LNCaP clone FGC (cell line): ENCODE results near the gene FRMD8.
A peak's percentile ranks its signal among the peaks of the same experiment; 100 is the strongest.

Source experiments
- DNase-seq: peaks from one replicate; pipeline ENCODE4 v3.0.0-alpha.2; 2011; ENCODE audit warnings: low read depth
- H3K4me3 ChIP-seq: 2 replicates; pipeline ENCODE4 v1.5.1; 2011; ENCODE audit warnings: mild to moderate bottlenecking, low read depth, low read length, control low read depth
- CTCF ChIP-seq: IDR thresholded peaks from 2 replicates; pipeline ENCODE4 v1.5.1; 2012; ENCODE audit warnings: mild to moderate bottlenecking; ENCODE audit not compliant: control insufficient read depth, insufficient read depth; ENCODE audit errors: extremely low read depth

The FRMD8 gene

DNA sequence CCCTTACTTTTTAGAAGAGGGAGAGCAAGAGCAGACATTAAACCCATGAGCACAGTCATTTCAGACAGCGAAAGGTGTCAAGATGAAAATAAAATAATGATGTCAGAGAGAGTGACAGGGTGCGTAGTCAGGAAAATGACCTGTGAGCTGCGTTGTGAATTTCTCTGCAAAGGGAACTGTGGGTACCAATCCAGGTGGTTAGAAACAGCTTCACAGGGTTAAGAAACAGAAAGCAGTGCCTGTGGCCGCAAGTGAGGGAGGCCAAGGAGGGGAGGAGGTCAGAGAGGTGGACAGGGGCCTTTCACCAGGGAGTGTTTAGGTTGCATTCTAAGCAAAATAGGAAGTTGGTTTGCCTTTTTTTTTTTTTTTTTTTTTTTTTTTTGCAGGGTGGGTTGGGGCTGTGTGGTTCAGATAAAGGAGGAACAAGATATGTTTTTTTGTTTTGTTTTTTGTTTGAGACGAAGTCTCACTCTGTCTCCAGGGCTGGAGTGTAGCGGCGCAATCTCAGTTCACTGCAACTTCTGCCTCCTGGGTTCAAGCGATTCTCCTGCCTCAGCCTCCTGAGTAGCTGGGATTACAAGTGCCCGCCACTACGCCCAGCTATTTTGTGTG lies 24.0 kb upstream of the FRMD8 start:
- no peak for DNase-seq
- TF ChIP-seq CTCF = no peak
- H3K4me3 ChIP-seq = no peak overlapping the region

DNA sequence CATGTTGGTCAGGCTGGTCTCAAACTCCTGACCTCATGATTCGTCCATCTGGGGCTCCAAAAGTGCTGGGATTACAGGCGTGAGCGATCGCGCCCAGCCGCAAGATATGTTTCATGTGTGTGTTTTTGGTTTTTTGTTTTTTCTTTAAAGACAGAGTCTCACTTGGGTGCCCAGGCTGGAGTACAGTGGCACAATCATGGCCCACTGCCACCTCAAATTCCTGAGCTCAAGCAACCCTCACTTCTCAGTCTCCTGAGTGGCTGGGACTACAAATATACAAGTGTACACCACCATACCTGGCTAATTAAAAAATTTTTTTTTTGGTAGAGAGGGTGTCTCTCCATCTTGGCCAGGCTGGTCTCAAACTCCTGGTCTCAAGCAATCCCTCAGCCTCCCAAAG lies 23.5 kb upstream of the FRMD8 start:
- no peak for DNase-seq
- no peak overlapping the region for H3K4me3 ChIP-seq
- TF ChIP-seq CTCF = no peak

DNA sequence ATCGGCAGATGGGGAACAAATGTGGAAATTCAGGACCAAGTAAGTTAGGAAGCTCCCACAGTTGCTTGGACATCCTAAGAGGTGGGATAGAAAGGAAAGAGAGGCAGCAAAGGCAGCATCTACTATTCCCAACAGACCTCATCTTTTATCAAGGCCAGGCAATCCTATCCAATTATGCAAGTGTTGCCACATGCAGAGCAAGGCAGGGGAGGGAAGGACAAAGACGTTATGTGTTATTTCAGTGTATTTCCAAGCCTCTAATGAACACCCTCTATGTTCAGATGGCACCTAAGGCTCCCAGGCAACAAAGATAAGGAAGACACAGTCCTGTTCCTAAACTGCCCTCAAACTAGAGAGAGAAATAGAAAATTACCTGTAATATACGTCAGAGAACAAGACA lies 22.7 kb upstream of the FRMD8 start:
- no peak for DNase-seq
- TF ChIP-seq CTCF = no peak
- no peak overlapping the region for H3K4me3 ChIP-seq

DNA sequence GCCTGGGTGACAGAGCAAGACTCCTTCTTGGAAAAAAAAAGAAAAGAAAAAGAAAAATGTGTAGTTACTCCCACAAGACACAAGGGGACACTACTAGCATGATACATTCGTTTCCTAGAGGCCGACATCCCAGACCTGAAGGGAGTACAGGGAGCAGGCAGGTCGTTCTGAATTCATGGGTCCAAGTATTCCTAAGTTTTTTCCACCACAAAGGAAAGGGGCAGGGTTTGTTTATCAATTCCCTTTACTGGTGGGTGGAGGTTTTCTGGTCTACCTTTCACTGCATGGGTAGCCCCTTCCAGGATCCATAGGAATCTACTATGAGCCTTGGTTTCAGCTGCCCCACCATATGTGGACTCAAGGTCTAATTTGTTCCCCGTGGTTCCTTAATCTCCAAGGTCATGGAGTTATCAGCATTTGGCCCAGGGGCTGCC lies 20.1 kb upstream of the FRMD8 start:
- peak; percentile 70 for TF ChIP-seq CTCF
- peak; percentile 58 for DNase-seq
- no peak overlapping the region for H3K4me3 ChIP-seq

DNA sequence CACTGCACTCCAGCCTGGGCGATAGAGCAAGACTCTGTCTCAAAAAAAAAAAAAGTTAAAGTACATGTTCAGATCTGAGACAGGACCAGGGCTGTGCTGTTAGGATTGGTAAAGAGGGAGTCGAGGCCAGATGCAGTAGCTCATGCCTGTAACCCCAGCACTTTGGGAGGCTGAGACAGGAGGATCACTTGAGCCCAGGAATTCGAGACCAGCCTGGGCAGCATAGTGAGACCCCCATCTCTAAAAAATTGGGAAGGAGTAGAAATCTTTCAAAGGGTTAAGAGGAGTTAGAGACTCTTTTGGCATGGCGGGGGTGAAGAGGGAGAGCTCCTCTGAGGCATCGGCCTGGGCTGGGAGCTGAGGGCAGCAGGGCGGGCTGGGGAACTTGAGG lies 15.8 kb upstream of the FRMD8 start:
- H3K4me3 ChIP-seq = no peak overlapping the region
- DNase-seq = no peak
- no peak for TF ChIP-seq CTCF

DNA sequence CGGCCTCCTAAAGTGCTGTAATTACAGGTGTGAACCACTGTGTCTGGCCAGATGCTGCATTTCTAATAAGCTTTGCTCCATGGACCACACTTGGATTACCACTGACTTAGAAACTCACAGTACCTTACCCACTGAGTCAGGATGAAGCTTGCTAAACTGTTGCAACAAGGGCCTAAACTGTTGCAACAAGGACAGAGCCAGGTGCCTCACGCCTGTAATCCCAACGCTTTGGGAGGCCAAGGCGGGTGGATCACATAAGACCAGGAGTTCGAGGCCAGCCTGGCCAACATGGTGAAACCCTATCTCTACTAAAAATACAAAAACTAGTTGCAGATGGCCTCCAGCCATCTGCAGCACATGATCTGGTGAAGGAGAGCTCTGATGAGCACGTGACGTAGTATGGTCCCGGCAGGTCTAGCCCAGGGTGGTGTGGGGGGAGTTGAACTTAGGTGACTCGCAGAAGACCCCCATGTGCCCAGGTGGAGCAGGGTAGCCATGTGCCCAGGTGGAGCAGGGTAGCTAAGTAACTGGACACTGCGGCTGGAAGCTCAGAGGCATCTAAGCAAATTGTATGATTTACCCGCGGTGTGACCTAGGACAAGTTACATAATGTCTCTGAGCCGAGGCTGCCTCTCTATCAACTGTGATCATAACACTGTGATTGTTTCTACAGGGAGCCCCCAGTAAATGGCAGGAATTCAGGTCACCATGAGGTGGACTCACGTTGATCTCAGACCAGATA lies 12.4 kb upstream of the FRMD8 start:
- no peak for DNase-seq
- H3K4me3 ChIP-seq = no peak overlapping the region
- TF ChIP-seq CTCF = no peak

DNA sequence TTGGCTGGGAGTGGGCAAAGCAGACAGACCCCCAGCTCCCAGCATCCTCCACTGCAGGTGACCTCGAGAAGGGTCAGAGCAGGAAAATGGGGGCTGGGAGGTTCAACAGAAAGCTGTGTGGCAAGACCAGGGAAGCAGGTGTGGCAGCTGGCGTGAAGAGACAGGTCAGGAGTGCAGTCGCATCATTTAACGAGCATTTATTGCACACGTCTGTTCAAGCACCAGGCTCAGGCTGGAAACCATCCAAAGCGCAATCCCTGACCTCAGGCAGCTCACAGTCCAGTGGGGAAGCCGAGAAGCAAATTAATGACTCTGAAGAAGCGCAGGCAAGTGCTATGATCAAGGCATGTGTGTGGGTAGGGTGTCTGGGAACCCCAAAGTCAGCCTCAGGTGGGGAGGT lies 11.4 kb upstream of the FRMD8 start:
- DNase-seq = peak; percentile 18
- no peak overlapping the region for H3K4me3 ChIP-seq
- TF ChIP-seq CTCF = no peak
